HG02571 (cell line): ENCODE results near the gene UGT3A2.

Source experiments
- ATAC-seq: cut with Tn5 transposase; IDR thresholded peaks from one replicate; pipeline ENCODE4 v1.9.1; 2021; ENCODE audit warnings: mild to moderate bottlenecking, moderate library complexity; ENCODE audit not compliant: unreplicated experiment

The UGT3A2 gene

DNA sequence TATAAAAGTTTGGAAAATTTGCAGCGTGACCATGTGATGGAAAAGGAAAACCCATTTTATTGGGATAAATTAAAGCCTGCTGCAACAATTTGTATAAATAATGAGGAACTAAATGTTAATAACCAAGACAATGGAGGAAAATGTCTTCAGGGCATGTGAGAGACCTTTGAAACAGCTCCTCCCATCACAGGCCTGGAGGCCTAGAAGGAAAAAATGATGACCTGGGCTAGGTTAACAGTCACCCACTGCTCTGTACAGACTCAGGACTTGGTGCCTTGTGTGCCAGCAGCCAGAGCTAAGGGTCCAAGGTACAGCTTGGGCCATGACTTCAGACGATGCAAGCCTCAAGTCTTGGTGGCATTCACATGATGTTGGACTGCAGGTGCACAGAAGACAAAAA is 53.5 kb downstream of the UGT3A2 start:
- no peak for ATAC-seq

DNA sequence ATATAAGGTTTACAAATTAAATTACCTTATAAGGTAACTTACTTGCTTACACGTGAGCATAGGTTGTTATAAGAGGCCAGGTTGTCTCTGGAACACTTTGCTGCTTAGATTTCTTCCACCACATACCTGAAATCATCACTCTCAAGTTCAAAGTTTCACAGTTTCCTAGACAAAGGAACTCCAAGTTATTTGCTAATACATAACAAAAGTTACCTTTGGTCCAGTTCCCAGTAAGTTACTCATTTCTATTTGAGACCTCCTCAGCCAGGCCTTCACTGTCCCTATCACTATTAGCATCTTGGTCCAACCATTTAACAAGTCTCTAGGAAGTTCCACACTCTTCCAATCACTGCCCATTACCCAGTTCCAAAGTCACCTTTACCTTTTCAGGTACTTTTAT is 57.0 kb downstream of the UGT3A2 start:
- ATAC-seq: no peak

DNA sequence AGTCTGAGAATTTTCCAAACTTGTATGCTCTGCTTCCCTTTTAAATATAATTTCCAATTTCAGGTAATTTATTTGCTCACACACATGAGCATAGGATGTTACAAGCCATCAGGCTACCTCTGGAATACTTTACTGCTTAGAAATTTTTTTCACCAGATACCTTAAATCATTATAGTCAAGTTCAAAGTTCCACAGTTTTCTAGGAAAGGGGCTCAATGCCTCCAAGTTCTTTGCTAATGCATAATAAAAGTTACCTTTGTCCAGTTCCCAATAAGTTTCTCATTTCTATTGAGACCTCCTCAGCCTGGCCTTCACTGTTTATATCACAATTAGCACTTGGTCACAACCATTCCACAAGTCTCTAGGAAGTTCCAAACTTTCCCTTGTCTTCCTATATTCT is 59.3 kb downstream of the UGT3A2 start:
- no peak for ATAC-seq

DNA sequence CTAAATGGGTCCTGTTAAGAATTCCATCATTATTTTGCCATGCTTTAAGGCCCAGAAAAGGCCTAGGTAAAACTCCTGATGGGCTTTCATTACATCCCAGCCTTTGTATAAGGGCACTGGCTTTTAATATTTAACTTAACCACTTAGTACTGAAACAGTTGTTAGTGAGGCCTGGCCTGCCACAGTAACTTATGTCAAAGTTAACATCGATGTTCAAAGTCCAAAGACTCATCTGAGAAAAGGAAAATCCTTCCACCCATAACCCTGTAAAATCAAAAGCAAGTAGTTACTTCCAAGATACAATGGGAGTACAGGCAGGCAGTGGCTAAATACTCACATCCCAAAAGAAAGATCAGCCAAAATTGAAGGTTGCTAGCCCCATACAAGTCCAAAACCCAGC is 60.5 kb downstream of the UGT3A2 start:
- ATAC-seq: no peak

DNA sequence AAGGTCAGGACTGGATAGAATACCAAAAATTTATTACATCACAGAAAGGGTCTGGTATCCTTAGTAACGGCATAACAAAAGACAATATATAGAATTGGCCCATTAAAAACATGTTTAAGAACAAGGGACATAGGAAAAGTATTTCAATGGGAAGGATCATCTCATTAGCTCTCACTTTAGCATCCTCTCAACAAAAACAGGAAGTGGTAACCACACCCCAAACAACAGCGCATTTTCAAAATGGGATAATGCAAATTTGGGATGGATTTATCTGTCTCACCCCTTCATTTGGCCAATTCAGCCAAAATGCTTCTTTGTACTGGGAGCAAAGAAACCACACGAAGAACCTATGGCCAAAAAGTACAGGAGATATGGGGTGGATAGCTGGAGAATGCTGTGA is 65.7 kb downstream of the UGT3A2 start:
- no peak for ATAC-seq

DNA sequence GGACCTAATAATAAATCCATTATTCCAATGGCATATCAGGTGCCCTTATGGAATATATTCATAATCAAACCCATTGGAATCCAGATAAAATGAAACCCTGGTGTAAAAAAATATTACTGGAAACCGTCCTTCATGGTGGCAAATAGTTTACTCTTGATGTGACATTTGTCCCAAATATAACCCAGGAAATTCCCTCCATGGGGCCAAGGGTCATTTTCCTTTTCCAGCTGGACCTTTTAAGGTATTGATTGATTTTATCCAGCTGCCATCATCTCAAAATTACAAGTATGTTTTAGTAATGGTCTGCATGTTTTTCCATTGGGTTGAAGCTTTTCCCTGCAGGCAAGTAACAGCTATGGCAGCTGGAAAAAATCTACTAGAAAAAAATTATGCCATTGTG is 67.1 kb downstream of the UGT3A2 start:
- ATAC-seq: no peak

DNA sequence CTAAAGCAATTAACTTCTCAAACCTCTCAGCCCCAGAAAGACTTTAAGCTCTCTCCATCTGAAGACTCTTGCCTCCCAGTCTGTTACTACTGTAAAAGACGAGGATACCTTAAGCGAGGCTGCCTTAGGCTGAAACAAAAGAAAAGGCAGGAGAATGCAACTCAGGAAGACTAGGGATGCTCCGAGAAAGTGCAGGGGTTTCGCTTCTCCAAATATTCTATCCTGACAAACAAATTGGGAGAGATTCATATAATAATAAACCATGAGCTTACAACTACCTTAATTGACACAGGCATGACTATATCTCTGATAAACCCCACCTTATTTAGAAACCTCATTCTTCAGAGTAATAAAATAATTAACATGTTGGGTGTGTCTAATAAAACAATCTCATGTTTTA is 70.6 kb downstream of the UGT3A2 start:
- no peak for ATAC-seq

DNA sequence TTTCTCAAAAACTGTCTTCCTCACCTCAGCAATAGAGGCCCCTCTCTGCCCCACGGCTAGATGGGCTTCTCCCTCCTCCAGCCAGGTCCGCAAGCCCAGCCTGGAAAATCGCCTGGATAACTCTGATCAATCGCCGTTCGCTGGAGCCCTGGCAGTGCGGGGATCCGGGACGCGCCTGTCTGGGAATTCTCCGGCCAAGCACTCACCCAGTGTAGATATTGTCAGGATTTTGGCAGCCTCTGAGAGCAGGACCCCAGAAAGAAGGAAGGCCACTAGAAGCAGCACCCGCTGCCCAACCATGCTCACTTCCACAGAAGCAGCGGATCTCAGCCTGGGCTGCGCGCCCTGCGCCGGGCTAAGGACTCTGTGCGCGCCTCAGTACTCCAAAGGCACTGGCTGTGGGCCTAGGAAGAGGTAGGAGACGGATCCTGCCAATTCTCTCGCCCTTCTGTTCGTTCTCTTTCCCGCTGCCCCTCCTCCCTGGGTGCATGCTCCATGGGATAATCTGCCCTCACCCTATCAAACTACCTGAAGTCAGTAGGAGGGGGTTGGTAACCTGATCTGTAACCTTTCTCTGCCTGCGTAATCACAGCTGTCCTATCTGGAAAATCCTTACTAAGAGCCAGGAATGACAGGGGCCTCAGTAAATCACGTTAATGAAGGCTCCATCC is 75.6 kb downstream of the UGT3A2 start, which contains the start of gene UGT3A1:
TSS of gene UGT3A1 (minus strand) at position 450 of the 671 bp plus-strand sequence. CDS start at position 300, 150 bp downstream.
- no peak for ATAC-seq

DNA sequence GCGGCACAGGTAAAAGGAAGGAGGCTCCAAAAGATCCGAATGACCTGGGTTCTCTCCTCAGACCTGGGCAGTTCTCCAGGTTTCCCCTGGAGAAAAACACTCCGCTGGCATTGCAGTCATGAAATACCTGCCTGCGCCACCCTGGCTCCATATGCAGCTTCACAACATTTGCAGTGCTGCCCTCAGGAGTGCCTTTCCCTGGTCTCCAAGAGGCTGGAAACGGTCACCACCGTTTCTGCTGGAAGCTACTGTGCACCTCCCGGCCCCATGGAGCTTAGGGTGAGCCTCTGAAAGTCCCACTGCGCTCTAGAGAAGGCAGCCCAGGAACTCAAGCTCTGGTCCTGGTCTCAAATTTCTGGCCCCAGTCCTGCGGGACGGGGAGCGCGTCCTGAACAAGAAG is 76.2 kb downstream of the UGT3A2 start:
- ATAC-seq: no peak

DNA sequence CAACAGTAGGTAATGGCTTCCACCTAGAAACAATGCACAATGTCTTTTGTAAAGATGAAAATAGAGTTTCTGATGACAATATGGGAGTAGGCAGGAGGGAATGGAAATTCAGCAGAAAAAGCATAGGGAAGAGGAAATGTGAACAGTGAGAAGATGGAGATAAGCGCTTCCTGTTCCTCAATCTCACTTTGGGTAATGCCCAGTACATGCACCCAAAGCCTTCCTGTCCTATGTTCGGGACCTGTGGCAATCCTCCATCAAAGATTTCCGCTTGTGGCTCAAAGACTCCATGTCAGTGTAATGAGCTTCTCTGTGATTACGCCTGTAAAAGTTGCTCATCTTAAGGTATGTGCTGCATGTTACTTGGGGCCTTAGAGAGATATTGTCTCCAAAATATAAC is 78.2 kb downstream of the UGT3A2 start:
- no peak for ATAC-seq

DNA sequence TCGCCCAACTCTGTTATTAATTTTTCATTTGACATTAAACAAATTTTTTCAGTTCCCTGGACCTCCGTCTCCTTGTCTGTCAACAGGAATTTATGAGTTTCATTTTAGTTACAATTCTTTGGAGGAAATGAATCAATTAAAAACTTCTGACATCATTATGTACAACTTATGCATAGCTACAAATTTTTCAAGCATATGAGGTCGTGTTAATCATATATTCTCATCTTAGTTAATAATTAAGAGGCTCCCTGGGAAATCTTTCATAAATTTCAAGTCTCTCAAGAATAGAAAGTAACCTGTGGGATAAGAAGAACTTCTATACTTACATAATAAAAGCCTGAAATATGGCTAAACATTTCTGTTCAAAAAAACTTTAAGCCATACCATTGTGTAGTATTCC is 78.9 kb downstream of the UGT3A2 start:
- no peak for ATAC-seq
